Stimulated activated effector memory CD8-positive, alpha-beta T cell treated with anti-CD3 and anti-CD28 coated beads, Interleukin-12 subunit alpha, Interleukin-12 subunit beta, amount 100 ng/mL, for 72 hours (primary cell): ENCODE results near the gene GRID1.
A peak's percentile ranks its signal among the peaks of the same experiment; 100 is the strongest.

Experiments used
- ATAC-seq: fragments of 150-1000 bp; cut with Tn5 transposase; 2 replicates; pipeline ENCODE4 v1.10.0; 2021
- DNase-seq, 2 donors: peaks; one replicate each; pipeline ENCODE4 v3.0.0; 2021 to 2022; ENCODE audit warnings: low spot score in 2 of 2
- H3K27ac Mint-ChIP-seq: one replicate; pipeline ENCODE4 v1.8.0; 2022; ENCODE audit warnings: mild to moderate bottlenecking, mixed read lengths
- H3K36me3 Mint-ChIP-seq: one replicate; pipeline ENCODE4 v1.8.0; 2022; ENCODE audit warnings: mild to moderate bottlenecking, mixed read lengths
- H3K4me1 Mint-ChIP-seq: one replicate; pipeline ENCODE4 v1.8.0; 2022; ENCODE audit warnings: mixed read lengths
- H3K4me3 Mint-ChIP-seq: one replicate; pipeline ENCODE4 v1.8.0; 2022; ENCODE audit warnings: mild to moderate bottlenecking, mixed read lengths
- H3K9me3 Mint-ChIP-seq: one replicate; pipeline ENCODE4 v1.8.0; 2022; ENCODE audit warnings: mixed read lengths

GRID1 gene

GRCh38 chr10:86172301-86172700, 194.3 kb downstream of the GRID1 start:
- no peaks in the 10 kb centered on the region for H3K4me1 Mint-ChIP-seq
- DNase-seq (no peak), ATAC-seq (no peak)
- no peak overlapping the region for H3K4me3 Mint-ChIP-seq
- no peak overlapping the region for H3K27ac Mint-ChIP-seq
- H3K9me3 Mint-ChIP-seq = no peaks in the 10 kb centered on the region
- H3K36me3 Mint-ChIP-seq = no peaks in the 10 kb centered on the region

DNA sequence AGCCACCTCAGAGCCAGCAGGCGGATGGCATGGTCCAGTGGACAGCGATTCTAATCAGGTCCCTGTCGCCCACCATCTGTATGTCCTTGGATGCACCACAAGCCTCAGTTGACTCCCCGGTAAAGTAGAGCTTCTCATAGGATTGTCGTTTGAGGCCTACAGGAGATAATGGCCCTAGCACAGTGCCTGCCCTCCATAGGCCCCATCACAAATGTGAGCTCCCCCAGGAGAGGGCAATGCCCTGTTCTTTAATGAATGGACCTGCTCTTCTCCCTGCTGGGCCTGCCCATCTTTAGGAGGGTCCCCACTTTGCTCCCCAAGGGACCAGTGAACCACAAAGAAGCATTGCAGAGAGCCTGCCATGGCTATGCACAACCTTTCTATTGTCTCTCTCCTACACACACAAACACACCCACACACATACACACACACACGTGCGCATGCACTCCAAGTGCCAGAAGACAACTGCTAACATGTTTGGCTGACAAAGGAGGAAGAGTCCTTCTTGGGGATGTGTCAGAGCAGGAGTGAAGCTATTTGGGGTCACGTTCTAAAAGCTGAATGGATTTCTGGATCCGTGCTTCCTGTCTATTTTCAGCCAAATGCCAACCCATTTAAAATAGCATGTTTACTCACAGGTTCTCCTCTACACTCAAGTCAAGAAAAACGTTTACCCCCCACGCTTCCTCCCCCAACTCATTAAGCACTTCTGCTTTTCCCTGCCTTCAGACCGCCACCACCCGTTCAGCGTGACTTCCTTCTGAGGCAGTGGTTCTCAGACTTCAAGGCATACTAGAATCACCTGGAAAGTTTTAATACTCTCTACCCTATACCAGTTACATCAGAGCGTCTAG, 196.1 kb downstream of the GRID1 start:
- no peak for DNase-seq
- H3K36me3 Mint-ChIP-seq = no peaks in the 10 kb centered on the region
- ATAC-seq = no peak
- H3K4me3 Mint-ChIP-seq = no peak overlapping the region
- no peaks in the 10 kb centered on the region for H3K4me1 Mint-ChIP-seq
- H3K27ac Mint-ChIP-seq = no peak overlapping the region
- no peaks in the 10 kb centered on the region for H3K9me3 Mint-ChIP-seq

GRCh38 chr10:86169506-86170254, 196.9 kb downstream of the GRID1 start:
- ATAC-seq (no peak), DNase-seq (no peak)
- Mint-ChIP-seq H3K27ac (no peak overlapping the region), H3K4me3 (no peak overlapping the region), H3K36me3 (no peaks in the 10 kb centered on the region), H3K9me3 (no peaks in the 10 kb centered on the region), H3K4me1 (no peaks in the 10 kb centered on the region)

DNA sequence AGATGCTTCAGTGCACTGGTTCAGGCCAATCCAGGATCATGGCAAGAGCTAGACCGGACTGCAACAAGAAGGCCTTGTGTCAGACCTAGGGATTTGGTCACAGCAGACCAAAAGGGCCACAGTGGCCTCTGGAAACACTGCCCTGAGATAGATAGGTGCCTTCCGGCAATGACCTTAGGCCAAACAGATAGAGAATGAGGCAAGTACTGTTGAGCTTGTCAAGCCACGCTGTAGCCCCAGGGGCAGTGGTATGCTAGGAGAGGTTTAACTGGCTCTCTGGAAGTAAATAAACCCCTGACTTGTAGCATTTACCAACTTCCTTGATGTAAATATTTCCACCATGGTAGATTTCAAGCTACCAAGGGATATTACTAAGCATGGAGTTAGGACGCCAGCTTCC, 197.5 kb downstream of the GRID1 start:
- no peak for DNase-seq
- no peak overlapping the region for H3K27ac Mint-ChIP-seq
- peak; percentile 5 for ATAC-seq
- H3K36me3 Mint-ChIP-seq = no peaks in the 10 kb centered on the region
- no peaks in the 10 kb centered on the region for H3K9me3 Mint-ChIP-seq
- no peaks in the 10 kb centered on the region for H3K4me1 Mint-ChIP-seq
- H3K4me3 Mint-ChIP-seq = no peak overlapping the region

- peak; percentile 1 for ATAC-seq
Measured at GRCh38 chr10:86168256-86168655, 198.3 kb downstream of the GRID1 start.

GRCh38 chr10:86167762-86168128, 198.8 kb downstream of the GRID1 start:
- Mint-ChIP-seq H3K36me3 (no peaks in the 10 kb centered on the region), H3K4me3 (no peak overlapping the region), H3K27ac (no peak overlapping the region), H3K4me1 (no peaks in the 10 kb centered on the region), H3K9me3 (no peaks in the 10 kb centered on the region)
- no peak for DNase-seq
- ATAC-seq = no peak

More at GRCh38 chr10:86168256-86168655, 198.3 kb downstream of the GRID1 start:
- no peaks in the 10 kb centered on the region for H3K36me3 Mint-ChIP-seq
- no peaks in the 10 kb centered on the region for H3K9me3 Mint-ChIP-seq
- H3K4me3 Mint-ChIP-seq = no peak overlapping the region
- no peak overlapping the region for H3K27ac Mint-ChIP-seq
- DNase-seq = no peak
- no peaks in the 10 kb centered on the region for H3K4me1 Mint-ChIP-seq

GRCh38 chr10:86167121-86167761, 199.4 kb downstream of the GRID1 start:
- no peaks in the 10 kb centered on the region for H3K36me3 Mint-ChIP-seq
- DNase-seq (no peak), ATAC-seq (no peak)
- no peaks in the 10 kb centered on the region for H3K4me1 Mint-ChIP-seq
- no peak overlapping the region for H3K27ac Mint-ChIP-seq
- no peak overlapping the region for H3K4me3 Mint-ChIP-seq
- no peaks in the 10 kb centered on the region for H3K9me3 Mint-ChIP-seq

- DNase-seq (no peak), ATAC-seq (no peak)
- Mint-ChIP-seq H3K4me1 (no peaks in the 10 kb centered on the region), H3K4me3 (no peak overlapping the region), H3K27ac (no peak overlapping the region), H3K9me3 (no peaks in the 10 kb centered on the region), H3K36me3 (no peaks in the 10 kb centered on the region)
Measured at GRCh38 chr10:86165666-86166065, 200.9 kb downstream of the GRID1 start.

DNA sequence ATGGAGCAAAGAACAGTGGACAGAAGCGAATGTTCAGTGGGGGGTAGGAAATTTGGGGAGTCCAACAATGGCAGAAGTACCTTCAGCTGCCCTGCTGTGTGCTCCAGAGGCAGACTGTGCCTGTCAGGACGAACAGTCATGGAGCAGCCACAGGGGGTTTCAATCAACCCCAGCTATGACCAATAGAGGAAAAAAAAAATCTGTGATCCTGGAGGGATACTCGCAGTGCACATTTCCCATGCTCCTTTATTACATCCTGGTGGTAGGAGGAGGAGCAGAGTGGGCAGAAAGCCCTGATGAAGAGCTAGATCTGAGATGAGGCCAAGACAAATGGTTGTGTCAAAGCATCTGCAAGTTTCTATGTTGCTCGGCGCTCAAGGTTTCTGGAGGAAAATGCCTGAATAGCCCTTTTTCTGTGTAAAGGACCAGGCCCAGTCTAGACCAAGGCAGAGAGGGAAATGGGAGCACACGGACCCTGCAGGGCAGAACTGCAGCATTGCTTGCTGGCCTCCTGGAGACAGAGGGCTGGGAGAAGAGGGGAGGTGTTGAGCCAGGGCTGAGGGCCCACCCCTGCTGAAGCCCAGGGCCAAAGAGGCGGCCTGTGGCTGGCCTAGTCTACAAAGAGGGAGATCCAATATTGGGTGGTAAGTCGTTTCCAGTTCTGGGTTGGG, 201.5 kb downstream of the GRID1 start:
- no peaks in the 10 kb centered on the region for H3K9me3 Mint-ChIP-seq
- H3K27ac Mint-ChIP-seq = no peak overlapping the region
- ATAC-seq (no peak), DNase-seq (no peak)
- H3K36me3 Mint-ChIP-seq = no peaks in the 10 kb centered on the region
- H3K4me3 Mint-ChIP-seq = no peak overlapping the region
- H3K4me1 Mint-ChIP-seq = no peaks in the 10 kb centered on the region

DNA sequence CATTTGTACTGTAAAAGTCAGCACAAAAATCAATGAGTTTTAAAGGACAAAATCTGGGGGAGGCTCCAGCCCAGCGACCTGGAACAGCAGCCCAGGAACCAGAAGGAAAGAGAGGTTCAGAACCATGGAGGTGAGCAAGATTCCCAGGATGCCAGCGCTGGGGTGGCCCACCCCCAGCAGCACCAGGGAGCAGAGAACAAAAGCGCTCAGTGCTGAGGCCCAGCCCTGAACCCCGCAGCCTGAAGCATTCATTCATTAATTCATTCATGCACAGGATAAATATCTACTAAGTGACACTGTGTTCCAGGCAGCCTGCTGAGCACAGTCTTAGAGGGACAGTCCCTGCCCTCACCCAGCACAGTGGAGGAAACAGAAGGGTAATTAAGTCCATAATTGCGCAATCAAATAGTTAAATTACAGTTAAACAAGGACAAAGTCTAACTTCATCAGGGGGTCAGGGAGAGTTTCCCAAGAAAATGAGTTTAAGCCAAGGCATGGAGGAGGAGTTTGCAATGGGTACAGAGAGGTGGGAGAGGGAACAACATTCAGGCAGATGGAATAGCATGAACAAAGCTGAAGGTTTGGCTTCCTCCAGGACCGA, 202.3 kb downstream of the GRID1 start:
- no peak overlapping the region for H3K27ac Mint-ChIP-seq
- ATAC-seq (no peak), DNase-seq (no peak)
- H3K36me3 Mint-ChIP-seq = no peaks in the 10 kb centered on the region
- no peak overlapping the region for H3K4me3 Mint-ChIP-seq
- H3K9me3 Mint-ChIP-seq = no peaks in the 10 kb centered on the region
- H3K4me1 Mint-ChIP-seq = no peaks in the 10 kb centered on the region

DNA sequence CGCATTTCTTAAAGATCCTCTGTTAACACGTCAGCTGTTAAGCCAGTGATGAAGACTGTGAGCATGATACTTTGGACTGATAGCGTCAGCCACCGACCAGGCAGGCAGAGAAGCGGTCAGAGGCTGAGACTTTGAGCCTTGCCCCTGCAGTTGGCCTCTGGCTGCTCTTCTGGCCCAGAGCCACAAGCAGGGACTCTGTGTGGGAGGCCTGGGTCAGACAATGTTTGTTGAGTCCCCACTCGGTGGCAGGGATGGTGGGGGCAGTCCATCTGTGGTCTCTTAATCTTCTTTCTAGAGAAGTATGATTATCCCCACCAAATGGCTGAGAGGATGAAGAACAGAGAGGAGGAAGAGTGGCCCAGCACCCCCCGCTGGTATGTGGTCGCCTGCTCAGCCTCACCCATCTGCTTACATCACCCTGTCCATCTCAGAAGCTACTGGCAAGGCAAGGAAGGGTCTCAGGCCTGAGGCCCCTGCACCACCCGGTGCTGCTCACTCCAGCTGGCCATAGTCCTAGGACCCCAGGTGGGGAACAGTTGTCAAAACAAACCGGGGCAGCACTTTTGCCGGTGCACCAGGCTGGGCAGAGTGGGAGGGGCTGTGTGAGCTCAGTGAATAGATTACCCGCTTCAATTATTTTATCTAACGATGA, 202.9 kb downstream of the GRID1 start:
- no peak for ATAC-seq
- H3K36me3 Mint-ChIP-seq = no peaks in the 10 kb centered on the region
- H3K27ac Mint-ChIP-seq = no peak overlapping the region
- no peaks in the 10 kb centered on the region for H3K4me1 Mint-ChIP-seq
- no peak overlapping the region for H3K4me3 Mint-ChIP-seq
- DNase-seq = no peak
- H3K9me3 Mint-ChIP-seq = no peaks in the 10 kb centered on the region

DNA sequence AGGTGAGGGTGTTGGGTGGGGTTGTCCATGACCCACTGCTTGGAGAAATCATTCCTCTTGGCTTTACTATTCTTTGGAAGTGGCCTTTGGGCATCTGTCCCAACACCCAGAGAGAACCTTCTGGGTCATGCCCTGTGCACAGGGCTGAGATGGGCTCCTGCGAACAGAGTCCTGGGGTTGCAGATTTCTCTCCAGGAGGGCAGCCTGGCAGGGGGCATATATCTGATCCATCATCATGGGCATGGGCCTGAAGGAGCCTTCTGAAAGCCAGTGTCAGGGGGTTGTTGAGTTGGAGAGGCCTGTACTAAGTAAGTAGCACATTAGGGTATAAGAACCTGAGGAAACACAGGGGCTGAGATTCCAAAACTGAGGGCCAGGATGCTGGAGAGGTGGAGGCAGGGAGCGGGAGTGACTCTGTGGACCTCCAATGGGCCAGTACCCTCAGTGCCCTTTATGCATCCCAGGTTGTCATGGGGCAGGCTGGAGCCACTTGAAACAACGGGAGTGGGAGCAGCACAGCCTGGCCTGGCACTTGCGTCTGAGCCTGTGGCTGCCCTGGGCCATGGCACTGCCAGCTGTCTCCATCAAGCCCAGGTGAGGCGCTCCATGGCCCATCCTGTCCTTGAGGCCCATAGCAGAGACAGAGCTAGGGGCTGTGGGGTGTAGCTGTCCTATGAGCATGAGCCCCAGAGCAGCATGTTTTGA, 203.7 kb downstream of the GRID1 start:
- no peak for DNase-seq
- H3K4me1 Mint-ChIP-seq = no peaks in the 10 kb centered on the region
- H3K9me3 Mint-ChIP-seq = no peaks in the 10 kb centered on the region
- H3K36me3 Mint-ChIP-seq = no peaks in the 10 kb centered on the region
- no peak overlapping the region for H3K27ac Mint-ChIP-seq
- H3K4me3 Mint-ChIP-seq = no peak overlapping the region
- ATAC-seq = no peak

GRCh38 chr10:86162036-86162435, 204.6 kb downstream of the GRID1 start:
- no peak for ATAC-seq
- H3K4me1 Mint-ChIP-seq = no peaks in the 10 kb centered on the region

DNA sequence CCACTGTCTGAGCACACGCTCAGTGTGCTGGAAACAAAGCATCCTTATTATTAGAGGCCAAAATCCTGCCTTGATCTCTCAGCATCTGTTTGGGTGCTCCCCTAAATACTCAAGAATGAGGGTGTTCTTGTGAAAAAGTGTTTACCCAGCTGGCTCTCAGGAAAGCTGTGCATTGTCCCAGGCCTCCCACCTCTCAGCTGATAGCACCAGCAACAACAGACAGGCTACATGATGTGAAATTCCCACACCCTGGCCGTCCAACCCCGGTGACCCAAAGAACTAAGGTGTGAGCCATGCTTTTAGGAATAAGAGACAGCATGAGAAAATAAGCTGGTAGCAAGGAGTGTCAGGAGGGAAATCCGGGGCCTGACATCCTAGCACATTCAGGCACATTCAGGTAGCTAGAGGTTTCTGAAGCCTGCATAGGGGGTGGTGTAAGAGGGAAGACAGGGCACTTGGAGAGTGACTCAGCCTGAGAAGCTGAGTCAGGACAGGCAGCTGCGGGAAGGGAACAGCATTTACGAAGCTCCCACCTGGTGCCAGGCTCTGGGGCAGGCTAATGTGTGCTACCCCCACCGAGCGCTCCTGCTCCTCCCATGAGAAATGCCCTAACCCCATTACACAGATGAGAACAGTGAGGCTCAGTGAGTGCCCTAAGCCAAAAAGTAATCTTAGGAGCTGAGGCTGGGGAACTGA, 205.6 kb downstream of the GRID1 start:
- DNase-seq (no peak), ATAC-seq (no peak)
- H3K36me3 Mint-ChIP-seq = no peaks in the 10 kb centered on the region
- H3K4me3 Mint-ChIP-seq = no peak overlapping the region
- H3K9me3 Mint-ChIP-seq = no peaks in the 10 kb centered on the region
- no peak overlapping the region for H3K27ac Mint-ChIP-seq
- no peaks in the 10 kb centered on the region for H3K4me1 Mint-ChIP-seq

More at GRCh38 chr10:86162036-86162435, 204.6 kb downstream of the GRID1 start:
- DNase-seq = no peak
- no peaks in the 10 kb centered on the region for H3K36me3 Mint-ChIP-seq
- H3K4me3 Mint-ChIP-seq = no peak overlapping the region
- H3K9me3 Mint-ChIP-seq = no peaks in the 10 kb centered on the region
- no peak overlapping the region for H3K27ac Mint-ChIP-seq
